ENCODE results near the gene USHBP1. TPM values are rescaled to one million over a fixed set of nuclear protein-coding genes. Genes with fewer than 3 reads are reported as not detected.

Gene USHBP1
- total and polyA plus RNA-seq, 4 experiments from 2014 or later: 0.10 to 0.33 TPM; not detected in 2

DNA sequence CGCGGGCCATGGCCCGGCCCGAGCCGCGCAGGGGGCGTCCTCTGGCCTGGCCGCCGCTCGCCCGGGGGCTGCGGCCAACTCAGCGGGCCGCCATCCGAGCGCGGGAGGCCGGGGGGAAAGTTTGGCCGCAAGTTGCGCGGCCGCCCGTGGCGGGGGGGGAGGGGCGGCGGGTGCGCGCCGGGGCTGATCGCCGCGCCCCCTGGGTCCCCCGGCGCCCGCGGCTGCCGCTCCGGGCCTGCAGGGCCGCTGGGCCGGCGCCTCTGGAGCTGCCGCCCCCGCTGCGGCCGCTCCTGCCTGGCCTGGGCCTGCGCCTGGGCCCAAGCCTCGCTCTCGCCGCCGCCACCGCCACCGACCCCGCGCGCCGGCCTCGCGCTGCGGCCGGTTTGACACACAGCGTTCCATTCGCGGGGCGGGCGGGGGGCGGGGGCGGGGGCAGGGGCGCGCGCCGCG is 19.0 kb downstream of the USHBP1 start, which contains the start of gene NR2F6:
TSS of gene NR2F6 (minus strand) at position 385 of the 450 bp plus-strand sequence. CDS start 699 bp downstream, outside the sequence.
- peak within 1 kb of the TSS in 1 of 2 donors; percentile 64 for H3K4me3 ChIP-seq (ENCODE audit: low read length in 2 of 2)
- Mint-ChIP-seq H3K4me3 (peak within 1 kb of the TSS; percentile 83 to 97 (median 86)), H3K36me3 (no peaks in the 10 kb centered on the region), H3K27ac (peak within 1 kb of the TSS in 5 of 7 donors; percentile 60 to 88 (median 79)), H3K27me3 (no peaks in the 10 kb centered on the region), H3K9me3 (peaks cover 0 to 2% (median 0%) of the 10 kb centered on the region in 8 donors), H3K4me1 (peaks cover 0 to 4% (median 3%) of the 10 kb centered on the region in 4 donors)
- no peak for DNase-seq
- H3K27ac ChIP-seq (ENCODE audit: low read depth, low read length): peak within 1 kb of the TSS; percentile 42
- H3K36me3 ChIP-seq (ENCODE audit: insufficient read depth, low read length): no peaks in the 10 kb centered on the region
- ChIA-PET POLR2A (ENCODE audit: partially characterized antibody) (interaction anchor here (1.4 to 3.3 kb wide), 3 partner anchors 11 to 22 kb away, joined by 4 to 19 read pairs (median 4); partner anchors contain the start of genes BABAM1 and OCEL1), CTCF (ENCODE audit: partially characterized antibody) (no interaction called here)
- intact Hi-C loops (cut with micrococcal nuclease): no loop called here
- H3K4me1 ChIP-seq (ENCODE audit: insufficient read depth, low read length): peaks cover 11% of the 10 kb centered on the region
- no peaks in the 10 kb centered on the region for H3K9me3 ChIP-seq (ENCODE audit: control insufficient read depth in 1 of 2, low read length in 2 of 2)
- no peaks in the 10 kb centered on the region for H3K27me3 ChIP-seq (ENCODE audit: insufficient read depth, low read length)

DNA sequence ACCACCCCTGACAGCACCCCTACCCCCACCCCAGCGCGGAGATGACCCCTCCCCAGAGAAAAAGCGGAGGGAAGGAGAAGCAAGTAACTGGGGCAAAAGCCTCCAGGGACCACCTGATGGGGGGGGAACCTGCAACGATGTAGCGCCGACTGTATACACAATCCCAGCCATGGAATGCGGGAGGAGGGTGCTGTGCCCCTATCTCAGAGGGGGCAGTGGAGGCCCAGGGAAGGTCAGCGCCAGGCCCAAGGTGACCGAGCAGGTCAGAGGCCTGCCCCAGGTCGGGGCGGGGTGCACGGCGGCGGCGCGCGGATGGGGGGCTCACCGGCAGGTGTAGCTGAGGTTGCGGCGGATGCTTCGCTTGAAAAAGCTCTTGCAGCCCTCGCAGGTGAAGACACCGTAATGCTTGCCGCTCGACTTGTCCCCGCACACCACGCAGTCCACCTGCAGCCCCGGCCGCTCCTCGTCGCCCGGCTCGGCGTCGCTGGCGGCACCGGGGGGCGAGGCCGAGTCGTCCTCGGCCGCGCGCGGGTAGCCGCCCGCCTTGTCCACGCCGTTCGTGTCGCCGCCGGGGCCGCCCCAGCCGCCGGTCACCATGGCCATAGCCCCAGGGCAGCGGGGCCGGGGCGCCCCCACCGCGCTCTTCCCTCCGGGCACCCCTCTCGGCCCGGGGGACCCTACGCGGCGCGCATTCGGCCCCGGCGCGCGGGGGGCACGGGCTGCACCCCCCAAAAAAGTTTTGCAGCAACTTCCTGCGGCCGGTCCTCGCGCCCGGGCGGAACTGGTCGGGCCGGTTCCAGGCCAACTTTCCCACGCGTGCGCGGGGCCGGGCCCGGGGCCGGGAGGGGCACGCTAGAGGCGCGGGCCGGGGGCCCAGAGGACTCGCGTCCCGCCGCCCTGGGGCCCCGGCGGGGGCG is 19.7 kb downstream of the USHBP1 start:
- Mint-ChIP-seq H3K9me3 (peaks cover 0 to 2% (median 0%) of the 10 kb centered on the region in 8 donors), H3K4me3 (peak overlapping the region; percentile 25 to 67 (median 54)), H3K4me1 (peaks cover 0 to 4% (median 3%) of the 10 kb centered on the region in 4 donors), H3K27me3 (no peaks in the 10 kb centered on the region), H3K27ac (no peak overlapping the region), H3K36me3 (no peaks in the 10 kb centered on the region)
- Histone ChIP-seq H3K4me3 (ENCODE audit: low read length in 2 of 2) (no peak overlapping the region), H3K4me1 (ENCODE audit: insufficient read depth, low read length) (peaks cover 11% of the 10 kb centered on the region), H3K36me3 (ENCODE audit: insufficient read depth, low read length) (no peaks in the 10 kb centered on the region), H3K27me3 (ENCODE audit: insufficient read depth, low read length) (no peaks in the 10 kb centered on the region), H3K27ac (ENCODE audit: low read depth, low read length) (no peak overlapping the region), H3K9me3 (ENCODE audit: control insufficient read depth in 1 of 2, low read length in 2 of 2) (no peaks in the 10 kb centered on the region)
- CTCF ChIA-PET (ENCODE audit: partially characterized antibody): no interaction called here
- intact Hi-C loops (cut with micrococcal nuclease): no loop called here
- POLR2A ChIA-PET (ENCODE audit: partially characterized antibody): interaction anchor here (1.4 to 3.3 kb wide), 4 partner anchors 10 to 29 kb away, joined by 4 to 19 read pairs (median 4); partner anchors contain the start of genes BABAM1, OCEL1 and USE1
- DNase-seq: peak in 1 of 5 donors; percentile 19

DNA sequence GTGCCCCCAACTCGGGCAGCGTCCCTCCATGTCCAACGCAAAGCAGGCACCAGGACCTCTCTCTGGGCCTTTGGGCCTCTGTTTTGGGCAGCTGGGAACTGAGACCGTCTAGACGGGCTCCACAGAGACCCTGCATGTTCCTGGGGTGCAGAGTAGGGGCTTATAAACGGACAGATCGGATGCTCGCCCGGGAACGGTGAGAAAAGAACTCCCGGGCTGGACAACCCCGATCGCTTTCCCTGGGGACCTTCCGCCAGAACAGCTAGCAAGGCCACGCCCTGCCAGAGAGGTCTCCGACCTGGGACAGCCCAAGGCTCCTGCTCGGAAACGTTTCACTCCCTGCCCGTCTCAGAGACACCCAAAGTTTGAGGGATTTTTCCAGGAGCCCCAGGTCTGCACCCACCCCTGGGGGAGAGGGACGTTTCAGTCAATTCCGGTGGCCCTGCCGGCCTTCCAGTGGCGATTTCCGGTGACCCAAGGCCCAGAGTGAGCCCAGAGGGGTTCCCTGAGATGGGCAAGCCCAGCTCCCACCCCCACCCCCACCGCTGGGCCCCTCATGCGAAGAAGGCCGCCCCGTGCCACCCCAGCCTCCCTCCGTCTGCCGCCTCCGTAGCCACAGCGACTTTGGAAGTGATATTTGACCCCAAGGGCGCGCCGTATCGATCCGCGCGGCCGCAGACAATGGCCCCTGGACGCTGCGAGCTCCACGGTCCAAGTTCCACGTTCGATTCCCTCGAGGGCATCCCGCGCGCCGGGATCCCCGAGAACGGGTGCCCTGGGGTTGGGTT is 20.5 kb downstream of the USHBP1 start:
- intact Hi-C loops (cut with micrococcal nuclease): no loop called here
- no peak for DNase-seq
- H3K27me3 ChIP-seq (ENCODE audit: insufficient read depth, low read length): no peaks in the 10 kb centered on the region
- Mint-ChIP-seq H3K27me3 (no peaks in the 10 kb centered on the region), H3K9me3 (peaks cover 0 to 2% (median 0%) of the 10 kb centered on the region in 8 donors), H3K27ac (peak overlapping the region in 2 of 7 donors; percentile 29 to 63), H3K4me1 (peaks cover 0 to 4% (median 3%) of the 10 kb centered on the region in 4 donors), H3K36me3 (no peaks in the 10 kb centered on the region), H3K4me3 (peak overlapping the region; percentile 41 to 67 (median 55))
- no peaks in the 10 kb centered on the region for H3K9me3 ChIP-seq (ENCODE audit: control insufficient read depth in 1 of 2, low read length in 2 of 2)
- H3K36me3 ChIP-seq (ENCODE audit: insufficient read depth, low read length): no peaks in the 10 kb centered on the region
- H3K27ac ChIP-seq (ENCODE audit: low read depth, low read length): no peak overlapping the region
- peaks cover 11% of the 10 kb centered on the region for H3K4me1 ChIP-seq (ENCODE audit: insufficient read depth, low read length)
- POLR2A ChIA-PET (ENCODE audit: partially characterized antibody): interaction anchor here (1.4 to 3.3 kb wide), 5 partner anchors 9 to 29 kb away, joined by 4 to 19 read pairs (median 5); partner anchors contain the start of genes BABAM1, OCEL1 and USE1
- no peak overlapping the region for H3K4me3 ChIP-seq (ENCODE audit: low read length in 2 of 2)
- CTCF ChIA-PET (ENCODE audit: partially characterized antibody): no interaction called here

DNA sequence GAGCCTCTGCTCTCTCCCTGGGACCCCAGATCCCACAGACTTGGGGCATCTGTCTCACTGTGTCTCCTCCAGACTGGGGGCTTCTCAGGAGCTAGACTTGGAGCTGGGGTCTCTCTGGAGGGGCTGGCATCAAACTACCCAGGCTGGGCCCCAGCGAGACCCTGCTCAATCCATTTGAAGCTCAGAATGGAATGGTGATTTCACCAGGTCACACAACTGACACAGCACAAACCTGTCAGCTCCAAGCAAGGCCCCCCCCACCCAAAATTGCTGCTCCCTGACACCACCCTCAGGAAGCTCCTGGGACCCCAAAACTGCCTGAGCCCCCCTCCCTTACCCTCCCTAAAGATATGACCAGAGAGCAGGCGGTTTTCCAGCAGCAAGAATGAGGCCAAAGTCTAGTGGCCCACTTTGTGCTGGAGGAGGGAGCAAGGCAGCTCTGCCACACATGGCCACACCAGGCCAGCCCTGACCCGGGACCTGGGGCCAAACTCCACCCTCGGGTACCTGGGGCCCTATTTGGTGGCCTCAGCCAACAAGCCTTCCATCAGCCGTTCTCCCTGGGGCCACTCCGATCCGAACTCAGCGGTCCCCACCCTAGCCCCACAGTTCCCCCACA is 21.2 kb downstream of the USHBP1 start:
- Mint-ChIP-seq H3K36me3 (no peaks in the 10 kb centered on the region), H3K4me3 (peak overlapping the region in 4 of 8 donors; percentile 32 to 58 (median 50)), H3K27me3 (no peaks in the 10 kb centered on the region), H3K4me1 (peaks cover 0 to 4% (median 3%) of the 10 kb centered on the region in 4 donors), H3K27ac (peak overlapping the region in 4 of 7 donors; percentile 18 to 63 (median 38)), H3K9me3 (peaks cover 0 to 2% (median 0%) of the 10 kb centered on the region in 8 donors)
- DNase-seq: no peak
- POLR2A ChIA-PET (ENCODE audit: partially characterized antibody): interaction anchor here (0.6 to 1.9 kb wide), 4 partner anchors 9 to 28 kb away, joined by 3 to 9 read pairs (median 4); partner anchors contain the start of genes BABAM1, OCEL1 and USE1
- Histone ChIP-seq H3K4me1 (ENCODE audit: insufficient read depth, low read length) (peaks cover 11% of the 10 kb centered on the region), H3K4me3 (ENCODE audit: low read length in 2 of 2) (no peak overlapping the region), H3K27me3 (ENCODE audit: insufficient read depth, low read length) (no peaks in the 10 kb centered on the region), H3K9me3 (ENCODE audit: control insufficient read depth in 1 of 2, low read length in 2 of 2) (no peaks in the 10 kb centered on the region), H3K36me3 (ENCODE audit: insufficient read depth, low read length) (no peaks in the 10 kb centered on the region), H3K27ac (ENCODE audit: low read depth, low read length) (no peak overlapping the region)
- intact Hi-C loops (cut with micrococcal nuclease): no loop called here
- CTCF ChIA-PET (ENCODE audit: partially characterized antibody): no interaction called here

DNA sequence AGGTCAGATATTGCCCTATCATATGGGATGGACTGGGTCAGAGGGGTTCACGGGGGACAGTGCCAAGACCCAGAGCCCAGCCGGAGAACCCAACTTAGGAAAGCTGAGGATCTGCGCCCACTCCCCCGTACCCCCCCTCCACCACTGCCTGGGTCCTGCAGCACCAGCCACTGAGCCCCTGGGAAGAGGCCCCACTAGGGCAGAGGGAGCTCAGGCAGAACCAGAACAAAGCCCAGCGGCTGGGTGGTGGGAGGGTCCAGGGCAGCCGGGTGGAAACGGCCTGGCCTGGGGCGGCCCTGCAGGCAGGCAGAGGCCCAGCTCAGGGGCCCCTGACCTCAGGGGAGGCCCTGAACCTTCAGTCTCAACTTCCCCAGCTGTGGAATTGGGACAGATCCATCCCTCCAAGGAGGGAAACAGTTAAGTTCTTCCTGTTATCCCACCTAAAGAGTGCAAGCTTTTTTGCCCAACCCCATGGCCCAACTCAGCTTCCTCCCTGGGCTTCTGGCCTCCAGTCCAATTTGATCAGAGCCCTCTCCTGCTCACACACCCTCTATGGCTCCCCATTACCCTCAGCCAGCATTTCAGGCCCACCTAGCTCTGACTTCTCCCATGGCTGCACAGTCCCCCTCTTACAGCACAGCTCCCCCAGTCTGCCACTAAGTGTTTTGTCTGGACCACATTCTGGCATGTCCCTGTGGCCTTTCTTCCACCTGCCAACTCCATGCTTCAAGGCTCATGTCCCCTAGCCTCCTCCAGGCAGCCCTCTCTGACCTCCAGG is 21.9 kb downstream of the USHBP1 start:
- Mint-ChIP-seq H3K4me3 (peak overlapping the region in 3 of 8 donors; percentile 8 to 51 (median 24)), H3K36me3 (no peaks in the 10 kb centered on the region), H3K9me3 (peaks cover 0 to 2% (median 0%) of the 10 kb centered on the region in 8 donors), H3K27ac (peak overlapping the region in 2 of 7 donors; percentile 63 to 79), H3K27me3 (no peaks in the 10 kb centered on the region), H3K4me1 (peaks cover 0 to 4% (median 3%) of the 10 kb centered on the region in 4 donors)
- no peak for DNase-seq
- intact Hi-C loops (cut with micrococcal nuclease): no loop called here
- ChIA-PET POLR2A (ENCODE audit: partially characterized antibody) (interaction anchor here (0.6 to 1.9 kb wide), 4 partner anchors 8 to 28 kb away, joined by 3 to 9 read pairs (median 4); partner anchors contain the start of genes BABAM1, OCEL1 and USE1), CTCF (ENCODE audit: partially characterized antibody) (interaction anchor here (0.5 to 1.0 kb wide), 2 partner anchors 19 to 174 kb away, joined by 3 to 4 read pairs; no protein-coding TSS in a partner anchor)
- Histone ChIP-seq H3K27me3 (ENCODE audit: insufficient read depth, low read length) (no peaks in the 10 kb centered on the region), H3K9me3 (ENCODE audit: control insufficient read depth in 1 of 2, low read length in 2 of 2) (no peaks in the 10 kb centered on the region), H3K4me3 (ENCODE audit: low read length in 2 of 2) (no peak overlapping the region), H3K27ac (ENCODE audit: low read depth, low read length) (no peak overlapping the region), H3K36me3 (ENCODE audit: insufficient read depth, low read length) (no peaks in the 10 kb centered on the region), H3K4me1 (ENCODE audit: insufficient read depth, low read length) (peaks cover 11% of the 10 kb centered on the region)

Measured in CD4-positive, alpha-beta memory T cell (primary cell).